ENCODE measurements around the gene FOXP3.

FOXP3 gene

DNA sequence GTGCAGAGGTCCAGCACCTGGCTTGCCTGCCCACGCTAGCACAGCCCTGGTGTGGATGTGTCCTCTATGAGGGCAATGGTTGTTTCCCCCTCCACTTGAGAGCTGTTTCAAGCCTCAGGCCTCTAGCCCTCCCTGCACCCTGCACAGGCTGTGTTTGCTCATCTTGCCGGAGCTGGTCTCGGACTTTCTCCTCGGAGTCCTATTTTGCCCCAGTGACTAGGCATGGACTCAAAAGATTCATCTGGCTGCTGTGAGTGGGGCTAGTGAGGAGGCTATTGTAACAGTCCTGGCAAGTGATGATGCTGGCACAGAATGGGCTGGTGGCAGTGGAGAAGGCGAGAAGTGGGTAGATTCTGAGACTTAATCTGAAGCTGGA lies 5.8 kb downstream of the FOXP3 start:
- TF ChIP-seq, protein P1, sequence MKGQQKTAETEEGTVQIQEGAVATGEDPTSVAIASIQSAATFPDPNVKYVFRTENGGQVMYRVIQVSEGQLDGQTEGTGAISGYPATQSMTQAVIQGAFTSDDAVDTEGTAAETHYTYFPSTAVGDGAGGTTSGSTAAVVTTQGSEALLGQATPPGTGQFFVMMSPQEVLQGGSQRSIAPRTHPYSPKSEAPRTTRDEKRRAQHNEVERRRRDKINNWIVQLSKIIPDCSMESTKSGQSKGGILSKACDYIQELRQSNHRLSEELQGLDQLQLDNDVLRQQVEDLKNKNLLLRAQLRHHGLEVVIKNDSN (IDR thresholded peaks at IDR 0.05), result no peak
- TF ChIP-seq RAD21 (IDR thresholded peaks at IDR 0.05; ENCODE audit: low read depth), result no peak
- no peak for TF ChIP-seq TAF1 (IDR thresholded peaks at IDR 0.05; ENCODE audit: low read depth)
- no peak for TF ChIP-seq TCF12 (IDR thresholded peaks at IDR 0.05; ENCODE audit: low read depth)
- TF ChIP-seq, protein P2, sequence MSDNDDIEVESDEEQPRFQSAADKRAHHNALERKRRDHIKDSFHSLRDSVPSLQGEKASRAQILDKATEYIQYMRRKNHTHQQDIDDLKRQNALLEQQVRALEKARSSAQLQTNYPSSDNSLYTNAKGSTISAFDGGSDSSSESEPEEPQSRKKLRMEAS (IDR thresholded peaks at IDR 0.05), result no peak

DNA sequence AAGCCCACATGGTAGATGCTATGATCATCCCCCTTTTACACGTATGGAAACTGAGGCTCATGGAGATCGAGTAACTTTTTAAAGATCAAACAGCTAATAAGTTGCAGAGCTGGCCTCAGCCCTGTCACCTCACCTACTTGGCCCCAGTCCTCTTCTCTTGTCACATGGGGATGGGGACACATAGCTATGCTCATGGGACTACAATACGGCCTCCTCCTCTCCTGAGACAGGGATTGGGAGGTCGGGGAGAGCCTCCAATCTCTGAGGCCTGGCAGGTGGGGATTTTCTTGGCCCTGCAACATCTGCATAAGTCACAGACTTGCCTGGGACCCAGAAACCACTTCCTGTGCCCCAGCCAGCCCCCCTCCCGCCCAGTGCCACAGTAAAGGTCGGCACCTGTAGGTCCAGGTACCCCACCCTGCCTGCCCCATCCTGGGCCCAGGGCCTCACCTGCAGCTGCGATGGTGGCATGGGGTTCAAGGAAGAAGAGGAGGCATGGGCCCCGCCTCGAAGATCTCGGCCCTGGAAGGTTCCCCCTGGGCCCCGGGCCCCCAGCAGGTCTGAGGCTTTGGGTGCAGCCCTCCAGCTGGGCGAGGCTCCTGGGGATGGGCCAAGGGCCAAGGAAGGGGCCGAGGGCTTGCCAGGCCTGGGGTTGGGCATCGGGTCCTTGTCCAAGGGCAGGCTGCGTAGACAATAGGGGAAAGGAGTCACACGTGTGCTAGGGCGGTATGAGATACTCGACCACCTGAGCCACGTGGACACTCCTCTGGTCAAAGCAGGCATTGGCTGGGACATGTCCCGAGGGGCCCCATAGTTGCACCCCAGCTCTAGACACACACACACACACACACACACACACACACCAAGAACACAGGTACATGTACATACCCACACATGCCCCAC lies 6.4 kb downstream of the FOXP3 start:
- TF ChIP-seq TEAD4 (IDR thresholded peaks at IDR 0.05), result no peak
- TF ChIP-seq RAD21 (IDR thresholded peaks at IDR 0.05; ENCODE audit: low read depth), result no peak
- TF ChIP-seq, protein P3, sequence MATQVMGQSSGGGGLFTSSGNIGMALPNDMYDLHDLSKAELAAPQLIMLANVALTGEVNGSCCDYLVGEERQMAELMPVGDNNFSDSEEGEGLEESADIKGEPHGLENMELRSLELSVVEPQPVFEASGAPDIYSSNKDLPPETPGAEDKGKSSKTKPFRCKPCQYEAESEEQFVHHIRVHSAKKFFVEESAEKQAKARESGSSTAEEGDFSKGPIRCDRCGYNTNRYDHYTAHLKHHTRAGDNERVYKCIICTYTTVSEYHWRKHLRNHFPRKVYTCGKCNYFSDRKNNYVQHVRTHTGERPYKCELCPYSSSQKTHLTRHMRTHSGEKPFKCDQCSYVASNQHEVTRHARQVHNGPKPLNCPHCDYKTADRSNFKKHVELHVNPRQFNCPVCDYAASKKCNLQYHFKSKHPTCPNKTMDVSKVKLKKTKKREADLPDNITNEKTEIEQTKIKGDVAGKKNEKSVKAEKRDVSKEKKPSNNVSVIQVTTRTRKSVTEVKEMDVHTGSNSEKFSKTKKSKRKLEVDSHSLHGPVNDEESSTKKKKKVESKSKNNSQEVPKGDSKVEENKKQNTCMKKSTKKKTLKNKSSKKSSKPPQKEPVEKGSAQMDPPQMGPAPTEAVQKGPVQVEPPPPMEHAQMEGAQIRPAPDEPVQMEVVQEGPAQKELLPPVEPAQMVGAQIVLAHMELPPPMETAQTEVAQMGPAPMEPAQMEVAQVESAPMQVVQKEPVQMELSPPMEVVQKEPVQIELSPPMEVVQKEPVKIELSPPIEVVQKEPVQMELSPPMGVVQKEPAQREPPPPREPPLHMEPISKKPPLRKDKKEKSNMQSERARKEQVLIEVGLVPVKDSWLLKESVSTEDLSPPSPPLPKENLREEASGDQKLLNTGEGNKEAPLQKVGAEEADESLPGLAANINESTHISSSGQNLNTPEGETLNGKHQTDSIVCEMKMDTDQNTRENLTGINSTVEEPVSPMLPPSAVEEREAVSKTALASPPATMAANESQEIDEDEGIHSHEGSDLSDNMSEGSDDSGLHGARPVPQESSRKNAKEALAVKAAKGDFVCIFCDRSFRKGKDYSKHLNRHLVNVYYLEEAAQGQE (IDR thresholded peaks at IDR 0.05; ENCODE audit: low read depth), result no peak
- no peak for TF ChIP-seq NFIC (IDR thresholded peaks at IDR 0.05)
- TF ChIP-seq EP300 (IDR thresholded peaks at IDR 0.05; ENCODE audit: borderline replicate concordance), result no peak
- no peak for TF ChIP-seq TAF1 (IDR thresholded peaks at IDR 0.05; ENCODE audit: low read depth)
- TF ChIP-seq CEBPB (IDR thresholded peaks at IDR 0.05), result no peak
- TF ChIP-seq, protein P1 (IDR thresholded peaks at IDR 0.05), result no peak
- TF ChIP-seq EGR1 (IDR thresholded peaks at IDR 0.05), result no peak
- TF ChIP-seq FOXM1 (IDR thresholded peaks at IDR 0.05; ENCODE audit: borderline replicate concordance, low read depth), result no peak
- no peak for TF ChIP-seq ZBTB7A (IDR thresholded peaks at IDR 0.05; ENCODE audit: low read depth)

DNA sequence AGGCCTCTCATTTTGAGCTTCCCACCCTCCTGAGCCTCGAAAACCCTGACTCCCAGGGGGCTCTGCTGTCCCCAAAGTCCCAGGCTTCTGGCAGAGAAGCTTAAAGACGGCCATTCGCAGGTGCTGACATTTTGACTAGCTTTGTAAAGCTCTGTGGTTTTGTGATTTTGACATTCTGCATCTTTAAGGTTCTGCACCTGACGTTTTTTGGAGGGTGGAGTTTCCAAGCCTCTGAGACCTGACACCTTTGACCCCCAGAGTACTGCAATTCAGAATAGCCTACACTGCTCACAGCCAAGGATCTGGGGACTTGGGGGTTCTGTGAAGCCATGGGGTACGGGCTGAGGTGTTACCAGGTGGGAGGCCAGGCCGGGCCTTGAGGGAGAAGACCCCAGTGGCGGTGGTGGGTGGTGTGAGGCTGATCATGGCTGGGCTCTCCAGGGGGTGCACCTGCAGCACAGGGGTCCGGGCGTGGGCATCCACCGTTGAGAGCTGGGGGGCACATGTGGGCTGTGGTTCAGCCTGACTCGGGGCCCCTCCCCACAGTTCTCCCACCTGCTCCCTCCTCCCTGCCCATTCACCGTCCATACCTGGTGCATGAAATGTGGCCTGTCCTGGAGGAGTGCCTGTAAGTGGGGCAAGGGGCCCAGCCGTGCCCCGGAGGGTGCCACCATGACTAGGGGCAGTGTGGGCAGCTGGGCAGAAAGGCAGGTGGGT lies 7.3 kb downstream of the FOXP3 start:
- TF ChIP-seq TEAD4 (IDR thresholded peaks at IDR 0.05), result no peak
- no peak for TF ChIP-seq TCF12 (IDR thresholded peaks at IDR 0.05; ENCODE audit: low read depth)
- no peak for TF ChIP-seq ZBTB7A (IDR thresholded peaks at IDR 0.05; ENCODE audit: low read depth)
- TF ChIP-seq, protein P2 (IDR thresholded peaks at IDR 0.05), result no peak
- TF ChIP-seq, protein P1 (IDR thresholded peaks at IDR 0.05), result no peak
- no peak for TF ChIP-seq CREB1 (IDR thresholded peaks at IDR 0.05; ENCODE audit: low read depth)
- TF ChIP-seq, protein P3 (IDR thresholded peaks at IDR 0.05; ENCODE audit: low read depth), result no peak
- no peak for TF ChIP-seq YY1 (IDR thresholded peaks at IDR 0.05; ENCODE audit: low read depth)
- TF ChIP-seq EGR1 (IDR thresholded peaks at IDR 0.05), result no peak
- TF ChIP-seq EP300 (IDR thresholded peaks at IDR 0.05; ENCODE audit: borderline replicate concordance), result no peak
- TF ChIP-seq CEBPB (IDR thresholded peaks at IDR 0.05), result no peak

DNA sequence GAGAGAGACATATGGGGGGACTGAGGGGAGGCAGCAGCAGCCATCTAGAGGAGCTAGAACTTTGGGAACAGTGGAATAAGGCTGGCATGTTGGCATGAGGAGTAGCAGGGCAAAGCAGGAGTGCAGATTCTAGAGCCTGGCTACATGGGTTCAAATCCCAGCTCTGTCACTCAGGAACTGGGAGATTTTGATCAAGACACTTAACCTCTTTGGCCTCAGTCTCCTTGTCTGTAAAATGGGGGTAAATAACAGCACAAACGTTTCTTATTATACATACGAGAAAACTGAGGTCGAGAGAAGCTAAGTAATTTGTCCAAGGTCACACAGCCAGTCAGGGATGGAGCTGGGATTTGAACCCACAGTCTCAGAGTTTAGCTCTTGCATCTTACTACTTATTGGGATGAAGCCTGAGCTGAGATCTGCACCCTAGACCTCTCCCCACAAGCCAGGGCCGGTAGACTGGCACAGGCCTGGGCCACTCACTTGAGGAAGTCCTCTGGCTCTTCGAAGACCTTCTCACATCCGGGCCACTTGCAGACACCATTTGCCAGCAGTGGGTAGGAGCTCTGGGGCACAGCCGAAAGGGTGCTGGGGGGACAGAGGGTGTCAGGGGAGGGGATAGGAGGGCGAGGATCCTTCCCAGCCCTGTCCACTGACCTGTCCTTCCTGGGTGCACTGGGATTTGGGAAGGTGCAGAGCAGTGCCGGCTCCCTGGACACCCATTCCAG lies 8.1 kb downstream of the FOXP3 start:
- TF ChIP-seq FOXM1 (IDR thresholded peaks at IDR 0.05; ENCODE audit: borderline replicate concordance, low read depth) (no peak), YY1 (IDR thresholded peaks at IDR 0.05; ENCODE audit: low read depth) (no peak), EGR1 (IDR thresholded peaks at IDR 0.05) (no peak), EP300 (IDR thresholded peaks at IDR 0.05; ENCODE audit: borderline replicate concordance) (no peak), TCF12 (IDR thresholded peaks at IDR 0.05; ENCODE audit: low read depth) (no peak), TAF1 (IDR thresholded peaks at IDR 0.05; ENCODE audit: low read depth) (no peak), NFIC (IDR thresholded peaks at IDR 0.05) (no peak)
- TF ChIP-seq, protein P1 (IDR thresholded peaks at IDR 0.05), result no peak
- TF ChIP-seq, protein P2 (IDR thresholded peaks at IDR 0.05), result no peak

All from Ishikawa (cell line).